WTC11 (cell line): Measurements from ENCODE around the gene CSNK1A1L.

ENCODE experiments used
- CTCF ChIP-seq: fragments of 200-600 bp; IDR thresholded peaks from 2 replicates; pipeline ENCODE4 v1.8.0; 2022; ENCODE audit warnings: antibody characterized with exemption
- HMGXB4 ChIP-seq: sonication (generic); formaldehyde crosslinking; IDR thresholded peaks from 2 replicates; pipeline ENCODE4 v1.8.1; 2023; ENCODE audit warnings: mild to moderate bottlenecking, moderate library complexity, missing genetic modification reagents
- MXD4 ChIP-seq: fragments of 250-450 bp; sonication (Bioruptor Pico); IDR thresholded peaks from 2 replicates; pipeline ENCODE4 v1.8.0; 2021; ENCODE audit warnings: mild to moderate bottlenecking, moderate library complexity, borderline replicate concordance
- RELA ChIP-seq: sonication (generic); formaldehyde crosslinking; IDR thresholded peaks from 2 replicates; pipeline ENCODE4 v1.8.1; 2022; ENCODE audit warnings: missing genetic modification reagents, mild to moderate bottlenecking, borderline replicate concordance
- TP53 ChIP-seq: sonication (generic); formaldehyde crosslinking; IDR thresholded peaks from 2 replicates; pipeline ENCODE4 v1.8.1; 2023; ENCODE audit warnings: mild to moderate bottlenecking, missing genetic modification reagents
- USF1 ChIP-seq: sonication (generic); formaldehyde crosslinking; IDR thresholded peaks from 2 replicates; pipeline ENCODE4 v1.8.0; 2022; ENCODE audit warnings: mild to moderate bottlenecking, missing genetic modification reagents

GRCh38 chr13:37141011-37141410, 35.5 kb upstream of the CSNK1A1L start:
- TF ChIP-seq USF1, result no peak
- no peak for TF ChIP-seq CTCF
- TF ChIP-seq TP53 (CRISPR knock-in tag), result no peak
- no peak for TF ChIP-seq RELA (CRISPR knock-in tag)
- no peak for TF ChIP-seq MXD4
- TF ChIP-seq HMGXB4 (CRISPR knock-in tag), result no peak
